Stimulated activated CD4-positive, alpha-beta T cell treated with anti-CD3 and anti-CD28 coated beads, Interleukin-2, amount 100 ng/mL, for 24 hours (primary cell): ENCODE results near the gene MUC5B.

Source experiments
- DNase-seq, 2 donors: peaks; one replicate each; pipeline ENCODE4 v3.0.0-alpha.2; 2020

MUC5B gene

GRCh38 chr11:1302041-1302460 lies 79.2 kb downstream of the MUC5B start:
- no peak for DNase-seq

GRCh38 chr11:1302461-1303125 lies 79.7 kb downstream of the MUC5B start:
- peak in 1 of 2 donors; percentile 6 for DNase-seq

GRCh38 chr11:1303126-1303821 lies 80.4 kb downstream of the MUC5B start:
- peak in 1 of 2 donors; percentile 13 for DNase-seq

- peak in 1 of 2 donors; percentile 15 for DNase-seq
Measured at GRCh38 chr11:1303973-1304372, 81.1 kb downstream of the MUC5B start.

GRCh38 chr11:1304380-1304779 lies 81.5 kb downstream of the MUC5B start:
- DNase-seq, result peak in 1 of 2 donors; percentile 16

- no peak for DNase-seq
Measured at GRCh38 chr11:1305063-1305495, 82.2 kb downstream of the MUC5B start.

- DNase-seq, result no peak
Measured at GRCh38 chr11:1305501-1306056, 82.7 kb downstream of the MUC5B start.

GRCh38 chr11:1306186-1307162 lies 83.6 kb downstream of the MUC5B start:
- no peak for DNase-seq

GRCh38 chr11:1307163-1307870 lies 84.5 kb downstream of the MUC5B start:
- DNase-seq, result no peak

GRCh38 chr11:1307998-1308742 lies 85.3 kb downstream of the MUC5B start:
- DNase-seq, result no peak

GRCh38 chr11:1308743-1309497 lies 86.1 kb downstream of the MUC5B start:
- DNase-seq, result peak in 1 of 2 donors; percentile 23

- DNase-seq, result peak; percentile 97 to 98
Measured at GRCh38 chr11:1309498-1310317, 86.8 kb downstream of the MUC5B start, which contains the start of gene TOLLIP. Gene TOLLIP (minus strand): TSS chr11:1309632. CDS start chr11:1309498, 134 bp downstream.

- no peak for DNase-seq
Measured at GRCh38 chr11:1310318-1310687, 87.4 kb downstream of the MUC5B start.

- peak; percentile 60 to 65 for DNase-seq
Measured at GRCh38 chr11:1310772-1311468, 88.1 kb downstream of the MUC5B start.
